ENCODE measurements around the gene NAPEPLD. TPM values are rescaled to one million over a fixed set of nuclear protein-coding genes. Genes with fewer than 3 reads are reported as not detected.

The NAPEPLD gene
- total RNA-seq, 3 donors from 2014 or later = 7.2 to 16.5 (median 12.1) TPM

DNA sequence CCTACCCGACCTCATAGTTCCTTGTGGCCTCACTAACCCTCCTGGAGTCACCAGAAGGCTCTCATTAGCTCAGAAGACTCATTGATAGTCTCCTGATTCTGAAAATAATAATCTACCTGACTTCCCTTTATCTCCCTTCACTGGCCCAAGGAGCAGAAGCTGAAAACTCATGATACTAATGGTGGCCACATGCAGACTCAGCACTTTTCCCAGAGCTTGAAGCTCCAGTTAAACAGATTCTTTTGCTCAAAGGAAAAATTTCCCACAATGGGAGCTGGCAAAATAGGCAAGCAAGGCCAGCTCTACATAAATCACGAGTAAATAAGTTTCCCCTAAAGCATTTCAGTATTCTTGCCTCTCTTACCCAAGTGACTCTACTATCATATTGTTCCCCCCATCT, 8.2 kb downstream of the NAPEPLD start:
- no peaks in the 10 kb centered on the region for H3K36me3 ChIP-seq
- TF ChIP-seq POLR2A (IDR thresholded peaks at IDR 0.05) (no peak), POLR2AphosphoS5 (IDR thresholded peaks at IDR 0.05) (no peak)
- TF ChIP-seq, protein P1, sequence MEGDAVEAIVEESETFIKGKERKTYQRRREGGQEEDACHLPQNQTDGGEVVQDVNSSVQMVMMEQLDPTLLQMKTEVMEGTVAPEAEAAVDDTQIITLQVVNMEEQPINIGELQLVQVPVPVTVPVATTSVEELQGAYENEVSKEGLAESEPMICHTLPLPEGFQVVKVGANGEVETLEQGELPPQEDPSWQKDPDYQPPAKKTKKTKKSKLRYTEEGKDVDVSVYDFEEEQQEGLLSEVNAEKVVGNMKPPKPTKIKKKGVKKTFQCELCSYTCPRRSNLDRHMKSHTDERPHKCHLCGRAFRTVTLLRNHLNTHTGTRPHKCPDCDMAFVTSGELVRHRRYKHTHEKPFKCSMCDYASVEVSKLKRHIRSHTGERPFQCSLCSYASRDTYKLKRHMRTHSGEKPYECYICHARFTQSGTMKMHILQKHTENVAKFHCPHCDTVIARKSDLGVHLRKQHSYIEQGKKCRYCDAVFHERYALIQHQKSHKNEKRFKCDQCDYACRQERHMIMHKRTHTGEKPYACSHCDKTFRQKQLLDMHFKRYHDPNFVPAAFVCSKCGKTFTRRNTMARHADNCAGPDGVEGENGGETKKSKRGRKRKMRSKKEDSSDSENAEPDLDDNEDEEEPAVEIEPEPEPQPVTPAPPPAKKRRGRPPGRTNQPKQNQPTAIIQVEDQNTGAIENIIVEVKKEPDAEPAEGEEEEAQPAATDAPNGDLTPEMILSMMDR (IDR thresholded peaks at IDR 0.05) = no peak
- H3K27ac ChIP-seq = no peak overlapping the region
- H3K4me3 ChIP-seq = no peak overlapping the region
- no peaks in the 10 kb centered on the region for H3K4me1 ChIP-seq
- H3K9me3 ChIP-seq = no peaks in the 10 kb centered on the region
- intact Hi-C loops (cut with DNase I; ENCODE audit: low total_unique reads) = no loop called here
- H3K27me3 ChIP-seq = no peaks in the 10 kb centered on the region
- no peak for DNase-seq (ENCODE audit: low spot score in 2 of 2)

DNA sequence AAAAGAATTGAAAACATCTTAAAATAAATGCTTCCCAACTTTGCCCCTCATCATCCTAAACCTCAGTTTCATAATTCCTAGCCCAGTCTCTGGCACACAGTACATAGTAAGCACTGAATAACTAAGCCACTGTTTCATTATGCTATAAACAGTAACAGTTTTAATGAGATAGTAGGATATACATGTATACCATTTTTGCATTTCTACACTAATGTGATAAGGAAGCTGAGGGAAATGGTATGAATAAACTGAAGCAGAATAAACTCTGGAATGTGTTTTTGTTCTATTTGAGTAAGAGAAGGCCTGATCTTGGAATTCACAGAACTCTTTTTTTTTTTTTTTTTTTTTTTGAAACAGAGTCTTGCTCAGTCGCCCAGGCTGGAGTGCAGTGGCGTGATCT, 8.8 kb downstream of the NAPEPLD start:
- TF ChIP-seq POLR2A (IDR thresholded peaks at IDR 0.05) = no peak
- TF ChIP-seq, protein P1 (IDR thresholded peaks at IDR 0.05) = no peak
- TF ChIP-seq POLR2AphosphoS5 (IDR thresholded peaks at IDR 0.05) = no peak
- Histone ChIP-seq H3K36me3 (no peaks in the 10 kb centered on the region), H3K4me1 (no peaks in the 10 kb centered on the region), H3K27ac (no peak overlapping the region), H3K9me3 (no peaks in the 10 kb centered on the region), H3K27me3 (no peaks in the 10 kb centered on the region), H3K4me3 (no peak overlapping the region)
- intact Hi-C loops (cut with DNase I; ENCODE audit: low total_unique reads) = no loop called here
- DNase-seq (ENCODE audit: low spot score in 2 of 2) = no peak

DNA sequence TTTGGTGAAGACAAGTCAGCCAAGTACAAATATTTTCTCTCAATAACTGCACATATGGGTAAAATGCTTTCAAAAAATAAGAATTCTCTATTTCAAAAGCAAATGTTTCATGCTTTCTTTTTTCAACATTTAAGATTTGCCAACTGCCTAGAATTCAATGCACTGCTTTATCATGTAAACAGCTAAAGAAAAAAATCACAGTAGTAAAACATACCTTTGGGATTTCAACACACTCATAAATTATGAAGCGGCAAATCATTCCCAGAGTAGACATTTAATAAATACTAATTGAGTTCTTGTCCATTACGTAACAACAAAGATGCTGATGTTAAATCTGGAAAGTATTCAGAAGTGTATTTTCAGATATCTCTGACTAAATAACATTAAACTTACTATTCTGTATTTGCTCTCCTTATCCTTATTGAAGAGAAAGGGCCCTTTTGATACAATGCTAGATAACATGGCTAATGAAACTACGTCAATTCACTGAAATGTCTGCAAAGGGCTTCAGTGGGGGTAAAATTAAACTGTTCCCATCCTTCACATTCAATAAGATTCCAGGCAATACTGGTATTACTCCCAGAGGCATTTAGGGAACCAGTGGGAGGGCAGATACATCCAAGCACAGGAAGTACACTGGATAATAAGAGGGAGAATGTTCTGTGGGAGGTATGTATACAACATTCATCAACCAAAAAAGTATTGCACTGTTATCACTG, 13.9 kb downstream of the NAPEPLD start:
- TF ChIP-seq POLR2AphosphoS5 (IDR thresholded peaks at IDR 0.05) (no peak), POLR2A (IDR thresholded peaks at IDR 0.05) (no peak)
- TF ChIP-seq, protein P1 (IDR thresholded peaks at IDR 0.05) = no peak
- intact Hi-C loops (cut with DNase I; ENCODE audit: low total_unique reads) = no loop called here
- no peak overlapping the region for H3K27ac ChIP-seq

DNA sequence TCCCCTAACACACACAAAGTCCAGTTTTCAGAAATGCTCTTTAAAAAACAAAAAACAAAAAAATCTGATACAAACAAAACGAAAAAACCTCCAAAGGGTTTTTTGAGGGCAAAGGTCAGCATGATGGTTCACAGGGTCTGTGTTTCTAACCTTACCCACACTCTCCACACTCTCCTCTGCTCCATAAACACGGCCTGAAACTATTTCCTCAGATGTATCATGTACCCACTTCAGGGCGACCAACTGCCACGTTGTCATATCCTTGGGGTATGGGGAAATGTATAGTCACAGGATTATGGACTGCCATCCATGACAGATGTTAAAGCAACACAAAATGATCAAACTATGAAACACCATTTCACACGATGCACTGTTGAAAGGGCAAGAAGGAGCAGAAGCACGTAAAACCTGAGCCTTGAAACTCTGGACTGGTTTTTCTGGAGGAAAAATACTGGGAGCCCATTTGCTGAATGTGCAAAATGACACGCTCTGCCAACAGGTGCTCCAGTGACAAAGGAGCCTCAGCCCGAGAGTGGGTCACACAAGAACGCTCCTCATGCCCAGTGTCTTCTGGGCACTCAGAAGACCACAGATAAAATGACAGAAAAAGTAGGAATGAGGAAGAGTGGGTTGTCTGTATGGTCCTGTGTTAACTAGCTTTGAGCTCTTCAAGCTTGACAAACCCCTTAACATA, 15.8 kb downstream of the NAPEPLD start:
- H3K36me3 ChIP-seq = no peaks in the 10 kb centered on the region
- intact Hi-C loops (cut with DNase I; ENCODE audit: low total_unique reads) = no loop called here
- H3K27ac ChIP-seq = no peak overlapping the region
- H3K4me1 ChIP-seq = no peaks in the 10 kb centered on the region
- H3K4me3 ChIP-seq = no peak overlapping the region
- H3K9me3 ChIP-seq = no peaks in the 10 kb centered on the region
- H3K27me3 ChIP-seq = no peaks in the 10 kb centered on the region
- no peak for DNase-seq (ENCODE audit: low spot score in 2 of 2)
- TF ChIP-seq POLR2A (IDR thresholded peaks at IDR 0.05) (no peak), POLR2AphosphoS5 (IDR thresholded peaks at IDR 0.05) (no peak)
- TF ChIP-seq, protein P1 (IDR thresholded peaks at IDR 0.05) = no peak

More for the DNA sequence above, 13.9 kb downstream of the NAPEPLD start:
- no peak for DNase-seq (ENCODE audit: low spot score in 2 of 2)
- H3K27me3 ChIP-seq = no peaks in the 10 kb centered on the region
- no peaks in the 10 kb centered on the region for H3K36me3 ChIP-seq
- H3K4me1 ChIP-seq = no peaks in the 10 kb centered on the region
- H3K4me3 ChIP-seq = no peak overlapping the region
- H3K9me3 ChIP-seq = no peaks in the 10 kb centered on the region

DNA sequence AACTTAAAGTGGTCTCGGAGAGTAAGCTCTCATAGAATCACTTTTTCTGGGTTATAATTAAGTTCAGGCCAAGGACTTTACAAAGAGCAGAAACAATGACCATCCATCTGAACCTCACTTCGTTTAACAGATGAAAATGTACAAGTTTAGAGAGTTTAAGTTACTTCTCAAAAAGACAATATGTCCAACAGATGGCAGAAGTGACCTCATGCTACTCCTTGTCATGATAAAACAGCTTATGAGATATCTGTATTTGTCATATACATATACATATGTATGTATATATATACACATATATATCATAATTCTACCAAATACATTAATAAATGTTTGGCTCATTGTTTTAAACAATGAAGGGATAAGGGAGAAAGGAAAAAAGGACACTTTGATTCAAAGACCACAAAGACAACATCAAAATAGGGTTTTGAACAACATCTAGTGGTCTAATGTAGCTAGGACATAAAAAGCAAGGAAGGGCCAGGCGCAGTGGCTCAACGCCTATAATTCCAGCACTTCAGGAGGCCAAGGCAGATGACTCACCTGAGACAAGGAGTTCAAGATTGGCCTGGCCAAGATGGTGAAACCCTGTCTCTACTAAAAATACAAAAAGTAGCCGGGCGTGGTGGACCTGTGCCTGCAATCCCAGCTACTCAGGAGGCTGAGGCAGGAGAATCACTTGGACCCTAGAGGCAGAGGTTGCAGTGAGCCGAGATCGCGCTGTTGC, 17.8 kb downstream of the NAPEPLD start:
- no peaks in the 10 kb centered on the region for H3K4me1 ChIP-seq
- no peak overlapping the region for H3K4me3 ChIP-seq
- H3K36me3 ChIP-seq = no peaks in the 10 kb centered on the region
- DNase-seq (ENCODE audit: low spot score in 2 of 2) = no peak
- intact Hi-C loops (cut with DNase I; ENCODE audit: low total_unique reads) = no loop called here
- no peaks in the 10 kb centered on the region for H3K27me3 ChIP-seq
- no peak overlapping the region for H3K27ac ChIP-seq
- TF ChIP-seq POLR2AphosphoS5 (IDR thresholded peaks at IDR 0.05) = no peak
- TF ChIP-seq, protein P1 (IDR thresholded peaks at IDR 0.05) = no peak
- no peak for TF ChIP-seq POLR2A (IDR thresholded peaks at IDR 0.05)
- no peaks in the 10 kb centered on the region for H3K9me3 ChIP-seq

All from breast epithelium (tissue), 4 donors.